Measurements from ENCODE around the gene DDX49. TPM values are rescaled to one million over a fixed set of nuclear protein-coding genes. Genes with fewer than 3 reads are reported as not detected.

DDX49 gene
- polyA plus RNA-seq, 3 donors: 24.0 to 40.3 (median 27.5) TPM

DNA sequence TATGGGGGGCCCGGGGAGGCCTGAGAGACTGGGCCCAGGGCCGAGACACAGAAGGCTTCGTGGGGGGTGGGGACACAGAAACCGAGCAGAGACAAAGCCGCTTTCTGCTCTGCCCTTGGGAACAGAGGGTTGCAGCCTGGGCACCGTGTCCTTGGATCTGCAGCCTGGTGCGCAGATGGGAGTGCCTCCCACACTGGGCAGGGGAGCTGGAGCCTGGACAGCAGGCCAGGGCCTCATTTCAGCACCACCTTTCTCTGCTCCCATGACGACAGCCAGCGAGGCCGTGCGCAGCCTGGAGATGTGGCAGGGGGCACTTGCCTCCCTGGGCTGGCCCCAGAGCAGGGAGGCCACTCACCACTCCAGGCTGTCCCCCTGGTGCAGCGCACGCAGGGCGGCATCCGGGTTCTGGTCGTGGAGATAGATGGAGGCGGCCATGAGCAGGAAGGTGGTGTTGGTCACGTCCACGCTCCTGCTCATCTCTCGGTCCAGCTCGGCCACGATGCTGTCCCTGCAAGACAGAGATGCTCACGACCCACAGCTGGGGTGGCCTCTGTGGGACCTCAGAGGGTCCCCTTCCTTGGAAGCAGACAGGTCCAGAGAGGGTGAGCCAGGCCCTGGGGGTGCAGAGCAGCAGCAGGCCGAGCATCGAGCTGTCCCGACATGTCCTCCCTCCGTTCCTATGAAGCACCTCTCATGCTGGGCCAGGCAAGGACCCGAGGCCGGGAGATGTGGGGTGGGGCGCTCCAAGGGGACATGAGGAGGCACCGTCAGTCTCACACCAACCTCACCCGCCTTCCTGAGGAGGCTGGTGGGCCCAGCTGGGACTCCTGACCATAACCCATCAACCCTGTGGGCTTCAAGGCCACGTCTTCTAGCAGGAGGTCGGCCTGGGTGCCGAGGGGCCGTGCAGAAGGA, 12.7 kb upstream of the DDX49 start:
- WGBS (ENCODE audit: insufficient coverage): 99% methylated on average over 33 of the region's 36 CpGs

DNA sequence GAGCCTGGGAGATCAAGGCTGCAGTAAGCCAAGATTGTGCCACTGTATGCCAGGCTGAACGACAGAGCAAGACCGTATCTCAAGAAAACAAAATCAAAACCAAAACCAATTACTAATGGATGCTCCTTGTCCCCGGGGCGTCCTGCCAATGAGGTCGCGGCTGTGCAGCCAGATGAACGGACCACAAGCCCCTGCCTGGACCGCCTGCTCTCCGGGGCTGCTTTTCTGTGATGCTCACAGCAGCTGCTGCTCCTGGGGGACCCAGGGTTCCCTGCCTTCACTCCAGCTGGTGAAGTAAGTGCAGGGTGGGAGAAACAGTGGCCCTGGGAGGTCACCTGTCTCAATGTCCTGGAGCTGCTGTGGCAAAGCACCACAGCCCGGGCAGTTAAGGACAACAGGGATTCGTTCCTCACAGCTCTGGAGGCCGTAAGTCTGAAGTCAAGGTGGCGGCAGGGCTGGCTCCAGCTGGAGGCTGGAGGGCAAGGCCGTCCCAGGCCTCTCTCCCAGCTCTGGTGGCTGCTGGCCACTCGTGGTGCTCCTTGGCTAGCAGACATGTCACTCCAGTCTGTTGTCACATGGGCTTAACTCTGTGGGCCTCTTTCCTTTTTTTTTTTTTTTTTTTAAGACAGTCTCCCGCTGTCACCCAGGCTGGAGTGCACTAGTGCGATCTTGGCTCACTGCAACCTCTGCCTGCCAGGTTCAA, 10.4 kb upstream of the DDX49 start:
- H3K9me3 Mint-ChIP-seq: peaks cover 0 to 2% (median 0%) of the 10 kb centered on the region in 7 donors
- peaks cover 81% of the 10 kb centered on the region for H4K20me1 ChIP-seq (ENCODE audit: insufficient read depth, low read length)
- no peak overlapping the region for H3K4me3 ChIP-seq (replicated peaks in 1 of 3; ENCODE audit: low read depth in 2 of 3, low read length in 3 of 3)
- H2AFZ ChIP-seq (ENCODE audit: insufficient read depth, low read depth, low read length, poor library complexity, severe bottlenecking): no peak overlapping the region
- H3K4me1 Mint-ChIP-seq: no peaks in the 10 kb centered on the region
- no peak overlapping the region for H3K4me2 ChIP-seq (replicated peaks; ENCODE audit: extremely low read depth, low read length, poor library complexity, severe bottlenecking)
- H3K9me3 ChIP-seq (replicated peaks in 1 of 2; ENCODE audit: control insufficient read depth in 1 of 2, insufficient read depth in 1 of 2, low read length in 2 of 2): no peaks in the 10 kb centered on the region
- peaks cover 46 to 91% of the 10 kb centered on the region in 2 donors for H3K36me3 Mint-ChIP-seq
- H3K27me3 ChIP-seq (ENCODE audit: control insufficient read depth in 2 of 2, insufficient read depth in 2 of 2, low read length in 2 of 2): no peaks in the 10 kb centered on the region
- no peak overlapping the region for H3K9ac ChIP-seq (ENCODE audit: insufficient read depth, low read length, poor library complexity, severe bottlenecking)
- no peak overlapping the region for H3K27ac ChIP-seq (ENCODE audit: low read depth in 1 of 2, low read length in 2 of 2)
- WGBS (ENCODE audit: insufficient coverage): 94% methylated on average over 10 of the region's 17 CpGs
- H3K4me1 ChIP-seq (ENCODE audit: control insufficient read depth in 1 of 2, insufficient read depth in 2 of 2, low read length in 2 of 2): no peaks in the 10 kb centered on the region
- H3K27me3 Mint-ChIP-seq (ENCODE audit: low read depth in 3 of 3): no peaks in the 10 kb centered on the region
- intact Hi-C loops (cut with micrococcal nuclease): no loop called here
- no peak overlapping the region for H3K4me3 Mint-ChIP-seq
- H3K36me3 ChIP-seq (replicated peaks in 1 of 2; ENCODE audit: control insufficient read depth in 1 of 2, insufficient read depth in 2 of 2, low read length in 2 of 2): peaks cover 80 to 94% of the 10 kb centered on the region in 2 donors
- no peak overlapping the region for H3K27ac Mint-ChIP-seq
- DNase-seq: no peak
- H3K79me2 ChIP-seq (ENCODE audit: insufficient read depth, low read length): peaks cover 30% of the 10 kb centered on the region
- TF ChIP-seq, protein P1, sequence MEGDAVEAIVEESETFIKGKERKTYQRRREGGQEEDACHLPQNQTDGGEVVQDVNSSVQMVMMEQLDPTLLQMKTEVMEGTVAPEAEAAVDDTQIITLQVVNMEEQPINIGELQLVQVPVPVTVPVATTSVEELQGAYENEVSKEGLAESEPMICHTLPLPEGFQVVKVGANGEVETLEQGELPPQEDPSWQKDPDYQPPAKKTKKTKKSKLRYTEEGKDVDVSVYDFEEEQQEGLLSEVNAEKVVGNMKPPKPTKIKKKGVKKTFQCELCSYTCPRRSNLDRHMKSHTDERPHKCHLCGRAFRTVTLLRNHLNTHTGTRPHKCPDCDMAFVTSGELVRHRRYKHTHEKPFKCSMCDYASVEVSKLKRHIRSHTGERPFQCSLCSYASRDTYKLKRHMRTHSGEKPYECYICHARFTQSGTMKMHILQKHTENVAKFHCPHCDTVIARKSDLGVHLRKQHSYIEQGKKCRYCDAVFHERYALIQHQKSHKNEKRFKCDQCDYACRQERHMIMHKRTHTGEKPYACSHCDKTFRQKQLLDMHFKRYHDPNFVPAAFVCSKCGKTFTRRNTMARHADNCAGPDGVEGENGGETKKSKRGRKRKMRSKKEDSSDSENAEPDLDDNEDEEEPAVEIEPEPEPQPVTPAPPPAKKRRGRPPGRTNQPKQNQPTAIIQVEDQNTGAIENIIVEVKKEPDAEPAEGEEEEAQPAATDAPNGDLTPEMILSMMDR (IDR thresholded peaks at IDR 0.05): no peak

More for the DNA sequence above, 12.7 kb upstream of the DDX49 start:
- Histone ChIP-seq H3K4me2 (replicated peaks; ENCODE audit: extremely low read depth, low read length, poor library complexity, severe bottlenecking) (no peak overlapping the region), H3K79me2 (ENCODE audit: insufficient read depth, low read length) (peaks cover 8% of the 10 kb centered on the region), H3K9me3 (replicated peaks in 1 of 2; ENCODE audit: control insufficient read depth in 1 of 2, insufficient read depth in 1 of 2, low read length in 2 of 2) (no peaks in the 10 kb centered on the region), H4K20me1 (ENCODE audit: insufficient read depth, low read length) (peaks cover 64% of the 10 kb centered on the region), H2AFZ (ENCODE audit: insufficient read depth, low read depth, low read length, poor library complexity, severe bottlenecking) (no peak overlapping the region), H3K4me1 (ENCODE audit: control insufficient read depth in 1 of 2, insufficient read depth in 2 of 2, low read length in 2 of 2) (no peaks in the 10 kb centered on the region), H3K36me3 (replicated peaks in 1 of 2; ENCODE audit: control insufficient read depth in 1 of 2, insufficient read depth in 2 of 2, low read length in 2 of 2) (peaks cover 79 to 87% of the 10 kb centered on the region in 2 donors), H3K9ac (ENCODE audit: insufficient read depth, low read length, poor library complexity, severe bottlenecking) (no peak overlapping the region), H3K27me3 (ENCODE audit: control insufficient read depth in 2 of 2, insufficient read depth in 2 of 2, low read length in 2 of 2) (no peaks in the 10 kb centered on the region), H3K4me3 (replicated peaks in 1 of 3; ENCODE audit: low read depth in 2 of 3, low read length in 3 of 3) (no peak overlapping the region), H3K27ac (ENCODE audit: low read depth in 1 of 2, low read length in 2 of 2) (no peak overlapping the region)
- intact Hi-C loops (cut with micrococcal nuclease): no loop called here
- H3K9me3 Mint-ChIP-seq: peaks cover 0 to 4% (median 0%) of the 10 kb centered on the region in 7 donors
- no peak for DNase-seq
- no peak overlapping the region for H3K27ac Mint-ChIP-seq
- H3K4me3 Mint-ChIP-seq: no peak overlapping the region
- H3K27me3 Mint-ChIP-seq (ENCODE audit: low read depth in 3 of 3): no peaks in the 10 kb centered on the region
- TF ChIP-seq, protein P1 (IDR thresholded peaks at IDR 0.05): no peak
- no peaks in the 10 kb centered on the region for H3K4me1 Mint-ChIP-seq
- peaks cover 47 to 89% of the 10 kb centered on the region in 2 donors for H3K36me3 Mint-ChIP-seq
